Left renal cortex interstitium (tissue), 4 donors: ENCODE results near the gene AFG1L. TPM values are rescaled to one million over a fixed set of nuclear protein-coding genes. Genes with fewer than 3 reads are reported as not detected.
"Not testable (repeated sequence)": the region's sequence is repeated elsewhere in the genome, so short reads cannot be mapped to it uniquely, and the experiment has no call there.

ENCODE experiments used
- DNase-seq, 4 donors: peaks; one replicate each; pipeline ENCODE4 v3.0.0-alpha.2; 2013; ENCODE audit warnings: low read depth in 4 of 4, low spot score in 2 of 4, missing footprints in 1 of 4
- polyA plus RNA-seq, 4 donors: library from polyadenylated mRNA; unstranded; fragments of 120-200 nt; gene quantifications; one replicate each; pipeline ENCODE4 v1.2.1, GENCODE V29; 2013; ENCODE audit not compliant: insufficient read length in 4 of 4

The AFG1L gene
- polyA plus RNA-seq, 4 donors: 7.1 to 8.4 (median 7.8) TPM

DNA sequence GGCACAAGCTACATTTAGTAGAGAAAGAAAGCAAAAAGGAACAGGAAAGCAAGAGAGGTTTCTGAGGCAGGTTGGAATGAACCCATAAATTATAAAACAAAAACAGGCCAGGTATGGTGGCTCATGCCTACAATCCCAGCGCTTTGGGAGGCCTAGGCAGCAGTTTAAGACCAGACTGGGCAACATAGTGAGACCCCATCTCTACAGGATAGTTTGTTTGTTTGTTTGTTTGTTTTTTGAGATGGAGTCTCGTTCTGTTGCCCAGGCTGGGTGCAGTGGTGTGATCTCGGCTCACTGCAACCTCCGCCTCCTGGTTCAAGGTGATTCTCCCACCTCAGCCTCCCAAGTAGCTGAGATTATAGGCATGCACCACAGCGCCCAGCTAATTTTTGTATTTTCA is 49.0 kb downstream of the AFG1L start:
- DNase-seq: no peak

- no peak for DNase-seq
Observed at GRCh38 chr6:108348655-108349349, 53.9 kb downstream of the AFG1L start.

DNA sequence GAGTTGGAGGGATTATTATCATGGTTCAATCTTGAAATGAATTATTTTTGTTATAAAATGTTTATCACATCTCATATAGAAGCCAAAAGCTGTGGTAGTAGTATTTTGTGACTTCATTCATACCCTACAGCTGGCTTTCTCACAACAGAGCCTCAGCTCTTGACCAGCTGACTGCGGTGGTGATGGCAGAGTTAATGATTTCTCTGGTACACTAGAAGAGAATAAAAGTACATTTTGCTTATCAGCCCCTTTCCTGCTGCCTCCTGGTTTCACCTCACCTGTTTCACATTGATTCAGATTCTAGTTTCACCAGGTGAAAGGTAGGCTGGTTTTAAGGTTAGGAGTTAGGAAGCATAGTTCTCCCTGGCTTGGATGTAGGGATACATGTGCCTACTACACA is 55.7 kb downstream of the AFG1L start:
- no peak for DNase-seq

- no peak for DNase-seq
Observed at GRCh38 chr6:108353853-108354252, 59.0 kb downstream of the AFG1L start.

DNA sequence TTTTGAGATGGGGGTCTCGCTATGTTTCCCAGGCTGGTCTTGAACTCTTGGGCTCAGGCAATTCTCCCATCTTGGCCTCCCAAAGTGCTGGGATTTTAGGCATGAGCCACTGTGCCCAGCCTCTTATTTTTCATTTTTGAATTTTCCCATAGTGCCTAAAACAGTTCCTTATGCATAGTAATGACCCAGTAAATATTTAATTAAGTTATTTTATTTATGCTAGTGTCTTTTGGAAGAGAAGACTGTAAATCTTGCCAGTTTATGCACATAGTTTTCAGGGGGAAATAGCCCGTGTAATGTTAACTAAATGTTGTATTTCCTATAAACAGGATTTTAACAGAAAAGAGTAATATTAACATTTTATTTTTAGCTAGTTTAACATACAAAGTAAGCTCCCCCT is 60.3 kb downstream of the AFG1L start:
- no peak for DNase-seq

DNA sequence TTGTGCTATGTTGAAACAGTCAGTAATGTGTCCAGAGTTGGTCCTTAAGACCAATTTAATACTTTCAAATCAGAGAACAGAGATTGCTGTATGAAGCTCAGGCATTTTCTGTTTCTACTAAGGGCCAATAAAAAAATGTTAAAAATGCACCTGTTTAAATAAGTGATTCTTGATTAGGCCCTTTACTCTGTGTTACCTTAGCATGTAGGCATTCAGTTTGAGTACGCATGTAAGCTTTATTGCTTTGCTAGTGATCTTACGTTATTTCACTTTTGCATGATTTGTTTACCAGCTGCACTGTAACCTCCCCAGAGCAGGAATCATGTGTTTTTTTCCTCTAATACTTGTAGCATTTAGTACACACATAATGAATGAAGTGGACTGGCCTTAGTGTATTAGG is 61.0 kb downstream of the AFG1L start:
- DNase-seq: no peak

- no peak for DNase-seq
Observed at GRCh38 chr6:108359901-108360882, 65.3 kb downstream of the AFG1L start.

- no peak for DNase-seq
Observed at GRCh38 chr6:108360919-108361311, 66.1 kb downstream of the AFG1L start.

GRCh38 chr6:108361312-108361932 is 66.6 kb downstream of the AFG1L start:
- DNase-seq: no peak

- DNase-seq: no peak
Observed at GRCh38 chr6:108362455-108362854, 67.6 kb downstream of the AFG1L start.

GRCh38 chr6:108363113-108363512 is 68.3 kb downstream of the AFG1L start:
- DNase-seq: no peak

DNA sequence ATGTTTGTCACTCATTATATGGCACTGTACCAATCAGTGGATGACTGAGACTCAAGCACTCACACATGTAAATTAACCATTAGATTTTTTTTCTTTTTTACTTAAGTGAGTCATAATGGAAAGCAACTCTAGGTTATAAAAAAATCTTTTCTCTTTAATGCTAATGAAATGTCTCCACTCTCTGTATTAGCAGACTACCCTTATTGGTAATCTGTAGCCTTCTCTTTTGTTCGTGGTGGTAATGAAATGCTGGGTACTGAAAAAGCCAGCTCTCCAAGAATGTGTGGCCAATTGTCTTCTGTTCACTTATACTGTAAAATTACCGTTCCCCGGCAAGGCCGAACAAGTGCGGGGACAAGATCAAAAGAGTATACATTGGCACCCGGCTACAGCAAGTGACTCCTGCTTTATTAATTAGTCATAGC is 69.0 kb downstream of the AFG1L start:
- DNase-seq: no peak

GRCh38 chr6:108364470-108364869 is 69.6 kb downstream of the AFG1L start:
- no peak for DNase-seq

- DNase-seq: no peak
Observed at GRCh38 chr6:108365478-108365877, 70.6 kb downstream of the AFG1L start.

DNA sequence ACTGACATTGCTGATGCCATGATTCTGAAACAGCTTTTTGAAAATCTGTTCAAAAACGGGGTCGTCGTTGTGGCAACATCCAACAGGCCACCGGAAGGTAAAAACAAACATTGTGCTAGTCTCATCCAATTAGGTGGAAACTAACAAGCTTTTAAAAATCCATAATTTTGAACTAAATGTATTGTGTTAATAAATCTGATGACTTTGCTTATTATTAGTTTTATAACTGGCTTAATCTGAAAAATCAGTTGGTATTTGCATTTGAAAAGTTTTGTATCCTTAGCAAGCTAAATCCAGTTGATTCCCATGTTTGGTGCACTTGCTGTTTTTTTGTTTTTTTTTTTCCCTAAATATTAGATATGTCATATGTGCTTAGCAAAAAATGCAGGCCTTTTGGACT is 71.4 kb downstream of the AFG1L start:
- no peak for DNase-seq

DNA sequence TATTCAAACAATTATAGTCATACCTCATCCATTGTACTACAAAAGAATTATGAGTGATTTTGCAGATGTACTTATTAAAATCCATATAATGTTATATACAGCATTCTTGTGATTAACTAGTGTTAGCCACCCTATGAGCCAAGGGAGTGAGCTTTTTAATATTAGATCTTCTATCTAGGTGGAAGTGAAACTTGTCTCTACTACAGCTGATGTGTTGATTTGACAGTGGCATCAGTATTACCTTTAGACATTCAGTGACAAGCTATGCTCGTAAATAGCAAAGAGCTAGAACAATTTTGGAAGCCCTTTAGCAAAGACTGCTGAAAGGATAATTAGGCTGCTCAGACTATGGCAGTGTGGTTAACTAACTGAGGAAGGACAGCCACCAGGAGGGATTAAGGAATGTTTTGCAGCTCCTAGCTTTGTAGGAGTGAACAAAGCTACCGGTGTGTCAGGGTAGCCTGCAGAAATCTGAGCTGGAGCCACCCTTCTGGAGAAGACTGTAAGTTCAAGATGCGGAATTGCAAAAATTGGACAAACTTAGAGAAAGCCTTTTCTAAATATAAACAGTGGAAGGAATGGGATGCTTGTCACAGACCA is 73.7 kb downstream of the AFG1L start:
- no peak for DNase-seq

GRCh38 chr6:108380876-108381275 is 86.0 kb downstream of the AFG1L start:
- DNase-seq: no peak

- DNase-seq: no peak
Observed at GRCh38 chr6:108383981-108384380, 89.1 kb downstream of the AFG1L start.

DNA sequence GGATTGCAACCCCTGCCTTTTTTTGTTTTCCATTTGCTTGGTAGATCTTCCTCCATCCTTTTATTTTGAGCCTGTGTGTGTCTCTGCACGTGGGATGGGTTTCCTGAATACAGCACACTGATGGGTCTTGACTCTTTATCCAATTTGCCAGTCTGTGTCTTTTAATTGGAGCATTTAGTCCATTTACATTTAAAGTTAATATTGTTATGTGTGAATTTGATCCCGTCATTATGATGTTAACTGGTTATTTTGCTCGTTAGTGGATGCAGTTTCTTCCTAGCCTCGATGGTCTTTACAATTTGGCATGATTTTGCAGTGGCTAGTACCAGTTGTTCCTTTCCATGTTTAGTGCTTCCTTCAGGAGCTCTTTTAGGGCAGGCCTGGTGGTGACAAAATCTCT is 94.3 kb downstream of the AFG1L start:
- DNase-seq: not testable (repeated sequence)

GRCh38 chr6:108395297-108395696 is 100.4 kb downstream of the AFG1L start:
- DNase-seq: no peak

- DNase-seq: no peak
Observed at GRCh38 chr6:108403236-108403635, 108.4 kb downstream of the AFG1L start.
